Measurements from ENCODE around the gene ENDOG.

ENDOG gene

GRCh38 chr9:128800061-128800460 lies 18.2 kb upstream of the ENDOG start:
- no peak for DNase-seq (ENCODE audit: low read depth, low spot score)
- TF ChIP-seq, protein P1, sequence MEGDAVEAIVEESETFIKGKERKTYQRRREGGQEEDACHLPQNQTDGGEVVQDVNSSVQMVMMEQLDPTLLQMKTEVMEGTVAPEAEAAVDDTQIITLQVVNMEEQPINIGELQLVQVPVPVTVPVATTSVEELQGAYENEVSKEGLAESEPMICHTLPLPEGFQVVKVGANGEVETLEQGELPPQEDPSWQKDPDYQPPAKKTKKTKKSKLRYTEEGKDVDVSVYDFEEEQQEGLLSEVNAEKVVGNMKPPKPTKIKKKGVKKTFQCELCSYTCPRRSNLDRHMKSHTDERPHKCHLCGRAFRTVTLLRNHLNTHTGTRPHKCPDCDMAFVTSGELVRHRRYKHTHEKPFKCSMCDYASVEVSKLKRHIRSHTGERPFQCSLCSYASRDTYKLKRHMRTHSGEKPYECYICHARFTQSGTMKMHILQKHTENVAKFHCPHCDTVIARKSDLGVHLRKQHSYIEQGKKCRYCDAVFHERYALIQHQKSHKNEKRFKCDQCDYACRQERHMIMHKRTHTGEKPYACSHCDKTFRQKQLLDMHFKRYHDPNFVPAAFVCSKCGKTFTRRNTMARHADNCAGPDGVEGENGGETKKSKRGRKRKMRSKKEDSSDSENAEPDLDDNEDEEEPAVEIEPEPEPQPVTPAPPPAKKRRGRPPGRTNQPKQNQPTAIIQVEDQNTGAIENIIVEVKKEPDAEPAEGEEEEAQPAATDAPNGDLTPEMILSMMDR (IDR thresholded peaks at IDR 0.05; ENCODE audit: low read depth, low read length), result no peak
- in situ Hi-C loops (cut with HindIII; ENCODE audit: low sequenced_read_pairs), result no loop called here
- H3K4me3 ChIP-seq (ENCODE audit: low read depth, low read length), result no peak overlapping the region

DNA sequence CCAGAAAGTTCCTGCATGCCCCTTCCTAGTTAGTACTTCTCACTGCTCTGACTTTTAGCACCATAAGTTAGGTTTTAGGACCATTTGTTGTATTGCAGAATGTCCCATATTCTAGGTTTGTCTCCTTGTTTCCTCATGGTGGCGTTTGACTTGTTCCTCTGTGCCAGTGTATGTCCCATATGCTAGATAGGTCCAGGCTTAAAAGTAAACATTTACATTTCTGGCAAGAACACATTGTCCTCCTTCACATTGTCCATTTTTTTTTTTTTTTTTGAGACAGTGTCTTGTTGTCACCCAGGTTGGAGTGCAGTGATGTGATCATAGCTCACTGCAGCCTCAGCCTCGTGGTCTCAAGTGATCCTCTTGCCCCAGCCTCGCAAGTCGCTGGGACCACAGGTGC lies 15.8 kb upstream of the ENDOG start:
- no peak for DNase-seq (ENCODE audit: low read depth, low spot score)
- TF ChIP-seq, protein P1 (IDR thresholded peaks at IDR 0.05; ENCODE audit: low read depth, low read length), result no peak
- in situ Hi-C loops (cut with HindIII; ENCODE audit: low sequenced_read_pairs), result no loop called here
- H3K4me3 ChIP-seq (ENCODE audit: low read depth, low read length), result no peak overlapping the region

GRCh38 chr9:128805661-128806060 lies 12.6 kb upstream of the ENDOG start:
- in situ Hi-C loops (cut with HindIII; ENCODE audit: low sequenced_read_pairs), result no loop called here
- H3K4me3 ChIP-seq (ENCODE audit: low read depth, low read length), result no peak overlapping the region
- TF ChIP-seq, protein P1 (IDR thresholded peaks at IDR 0.05; ENCODE audit: low read depth, low read length), result no peak
- DNase-seq (ENCODE audit: low read depth, low spot score), result no peak

- TF ChIP-seq, protein P1 (IDR thresholded peaks at IDR 0.05; ENCODE audit: low read depth, low read length), result no peak
- no peak overlapping the region for H3K4me3 ChIP-seq (ENCODE audit: low read depth, low read length)
- in situ Hi-C loops (cut with HindIII; ENCODE audit: low sequenced_read_pairs), result no loop called here
- no peak for DNase-seq (ENCODE audit: low read depth, low spot score)
These were observed 10.5 kb upstream of the ENDOG start for GRCh38 chr9:128807827-128808226.

DNA sequence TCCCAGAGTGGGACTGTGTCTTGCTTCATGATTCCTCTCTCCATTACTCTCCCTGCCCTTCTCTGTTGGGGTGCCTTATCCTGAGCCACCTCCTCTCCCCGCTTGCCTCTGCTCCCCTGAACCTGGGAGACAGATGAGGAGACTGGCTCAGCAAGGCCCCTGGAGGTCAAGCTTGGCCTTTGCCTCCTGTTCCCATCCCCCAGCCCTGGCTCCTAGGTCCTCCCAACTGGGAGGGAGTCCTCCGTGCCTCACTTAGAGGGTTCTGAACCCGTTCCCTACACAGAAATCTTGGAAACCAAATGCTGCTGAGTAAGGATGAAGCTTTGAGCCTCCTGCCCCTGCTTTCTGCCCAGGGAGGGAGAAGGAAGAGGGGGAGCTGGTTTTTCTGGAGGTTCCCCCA lies 9.8 kb upstream of the ENDOG start:
- TF ChIP-seq, protein P1 (IDR thresholded peaks at IDR 0.05; ENCODE audit: low read depth, low read length), result no peak
- no peak for DNase-seq (ENCODE audit: low read depth, low spot score)
- in situ Hi-C loops (cut with HindIII; ENCODE audit: low sequenced_read_pairs), result no loop called here
- no peak overlapping the region for H3K4me3 ChIP-seq (ENCODE audit: low read depth, low read length)

- H3K4me3 ChIP-seq (ENCODE audit: low read depth, low read length), result no peak overlapping the region
- TF ChIP-seq, protein P1 (IDR thresholded peaks at IDR 0.05; ENCODE audit: low read depth, low read length), result no peak
- DNase-seq (ENCODE audit: low read depth, low spot score), result no peak
- in situ Hi-C loops (cut with HindIII; ENCODE audit: low sequenced_read_pairs), result no loop called here
These were observed 9.2 kb upstream of the ENDOG start for GRCh38 chr9:128809036-128809599.

- no peak overlapping the region for H3K4me3 ChIP-seq (ENCODE audit: low read depth, low read length)
- in situ Hi-C loops (cut with HindIII; ENCODE audit: low sequenced_read_pairs), result no loop called here
- TF ChIP-seq, protein P1 (IDR thresholded peaks at IDR 0.05; ENCODE audit: low read depth, low read length), result no peak
- no peak for DNase-seq (ENCODE audit: low read depth, low spot score)
These were observed 8.5 kb upstream of the ENDOG start for GRCh38 chr9:128809831-128810230.
